ENCODE measurements around the gene SLC24A3.

The SLC24A3 gene

GRCh38 chr20:19735446-19735845, 523.0 kb downstream of the SLC24A3 start:
- Histone ChIP-seq H3K4me1 (ENCODE audit: control insufficient read depth, insufficient read depth, low read length) (peaks cover 11% of the 10 kb centered on the region), H3K27me3 (ENCODE audit: control insufficient read depth, insufficient read depth, low read length) (no peaks in the 10 kb centered on the region), H3K36me3 (ENCODE audit: control insufficient read depth, insufficient read depth, low read length) (no peaks in the 10 kb centered on the region), H3K9me3 (ENCODE audit: control insufficient read depth, insufficient read depth, low read depth, low read length) (no peaks in the 10 kb centered on the region), H3K9ac (ENCODE audit: low read length) (no peak overlapping the region), H3K27ac (ENCODE audit: low read depth, low read length) (peak overlapping the region; percentile 27; the same call in 1 of the 2 replicates), H3K4me3 (ENCODE audit: low read depth, low read length) (no peak overlapping the region)

GRCh38 chr20:19737025-19737424, 524.6 kb downstream of the SLC24A3 start:
- Histone ChIP-seq H3K36me3 (ENCODE audit: control insufficient read depth, insufficient read depth, low read length) (no peaks in the 10 kb centered on the region), H3K9me3 (ENCODE audit: control insufficient read depth, insufficient read depth, low read depth, low read length) (no peaks in the 10 kb centered on the region), H3K4me3 (ENCODE audit: low read depth, low read length) (no peak overlapping the region), H3K27me3 (ENCODE audit: control insufficient read depth, insufficient read depth, low read length) (no peaks in the 10 kb centered on the region), H3K27ac (ENCODE audit: low read depth, low read length) (no peak overlapping the region), H3K4me1 (ENCODE audit: control insufficient read depth, insufficient read depth, low read length) (peaks cover 11% of the 10 kb centered on the region), H3K9ac (ENCODE audit: low read length) (no peak overlapping the region)

GRCh38 chr20:19738951-19739350, 526.5 kb downstream of the SLC24A3 start:
- no peaks in the 10 kb centered on the region for H3K9me3 ChIP-seq (ENCODE audit: control insufficient read depth, insufficient read depth, low read depth, low read length)
- H3K27me3 ChIP-seq (ENCODE audit: control insufficient read depth, insufficient read depth, low read length): no peaks in the 10 kb centered on the region
- H3K27ac ChIP-seq (ENCODE audit: low read depth, low read length): no peak overlapping the region
- H3K9ac ChIP-seq (ENCODE audit: low read length): no peak overlapping the region
- peaks cover 16% of the 10 kb centered on the region for H3K4me1 ChIP-seq (ENCODE audit: control insufficient read depth, insufficient read depth, low read length)
- no peaks in the 10 kb centered on the region for H3K36me3 ChIP-seq (ENCODE audit: control insufficient read depth, insufficient read depth, low read length)
- H3K4me3 ChIP-seq (ENCODE audit: low read depth, low read length): no peak overlapping the region

DNA sequence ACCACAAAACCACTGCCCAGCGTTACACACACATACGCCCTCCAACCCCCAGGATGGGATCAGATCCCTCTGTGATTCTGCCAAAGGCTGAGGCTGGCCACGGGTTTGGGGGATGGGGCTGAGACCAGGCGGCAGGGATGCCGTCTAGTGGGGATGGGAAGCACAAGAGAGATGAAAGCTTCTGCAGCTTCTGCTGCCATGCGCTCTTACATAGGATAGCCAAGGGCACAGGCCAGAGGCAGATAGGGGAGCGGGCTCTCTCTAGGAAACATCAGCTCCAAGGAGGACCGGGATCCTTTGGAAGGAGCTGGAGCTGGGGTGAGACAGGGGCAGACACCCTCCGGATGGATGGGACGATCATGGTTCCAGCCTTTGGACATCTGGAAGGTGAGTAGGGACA, 526.9 kb downstream of the SLC24A3 start:
- Histone ChIP-seq H3K27ac (ENCODE audit: low read depth, low read length) (no peak overlapping the region), H3K27me3 (ENCODE audit: control insufficient read depth, insufficient read depth, low read length) (no peaks in the 10 kb centered on the region), H3K9ac (ENCODE audit: low read length) (no peak overlapping the region), H3K4me3 (ENCODE audit: low read depth, low read length) (no peak overlapping the region), H3K9me3 (ENCODE audit: control insufficient read depth, insufficient read depth, low read depth, low read length) (no peaks in the 10 kb centered on the region), H3K36me3 (ENCODE audit: control insufficient read depth, insufficient read depth, low read length) (no peaks in the 10 kb centered on the region), H3K4me1 (ENCODE audit: control insufficient read depth, insufficient read depth, low read length) (peaks cover 16% of the 10 kb centered on the region)

- Histone ChIP-seq H3K4me1 (ENCODE audit: control insufficient read depth, insufficient read depth, low read length) (peaks cover 8% of the 10 kb centered on the region; the same call in 1 of the 2 replicates), H3K27ac (ENCODE audit: low read depth, low read length) (no peak overlapping the region), H3K4me3 (ENCODE audit: low read depth, low read length) (no peak overlapping the region), H3K36me3 (ENCODE audit: control insufficient read depth, insufficient read depth, low read length) (no peaks in the 10 kb centered on the region), H3K27me3 (ENCODE audit: control insufficient read depth, insufficient read depth, low read length) (no peaks in the 10 kb centered on the region), H3K9me3 (ENCODE audit: control insufficient read depth, insufficient read depth, low read depth, low read length) (peaks cover 1% of the 10 kb centered on the region), H3K9ac (ENCODE audit: low read length) (no peak overlapping the region)
These were observed 528.1 kb downstream of the SLC24A3 start for GRCh38 chr20:19740512-19740911.

GRCh38 chr20:19741924-19742323, 529.5 kb downstream of the SLC24A3 start:
- Histone ChIP-seq H3K9me3 (ENCODE audit: control insufficient read depth, insufficient read depth, low read depth, low read length) (peaks cover 7% of the 10 kb centered on the region), H3K36me3 (ENCODE audit: control insufficient read depth, insufficient read depth, low read length) (no peaks in the 10 kb centered on the region), H3K4me3 (ENCODE audit: low read depth, low read length) (no peak overlapping the region), H3K27me3 (ENCODE audit: control insufficient read depth, insufficient read depth, low read length) (no peaks in the 10 kb centered on the region), H3K4me1 (ENCODE audit: control insufficient read depth, insufficient read depth, low read length) (0 out of 2 replicates have a peak, but pooled peaks cover 5% of the 10 kb centered on the region), H3K27ac (ENCODE audit: low read depth, low read length) (no peak overlapping the region), H3K9ac (ENCODE audit: low read length) (no peak overlapping the region)

DNA sequence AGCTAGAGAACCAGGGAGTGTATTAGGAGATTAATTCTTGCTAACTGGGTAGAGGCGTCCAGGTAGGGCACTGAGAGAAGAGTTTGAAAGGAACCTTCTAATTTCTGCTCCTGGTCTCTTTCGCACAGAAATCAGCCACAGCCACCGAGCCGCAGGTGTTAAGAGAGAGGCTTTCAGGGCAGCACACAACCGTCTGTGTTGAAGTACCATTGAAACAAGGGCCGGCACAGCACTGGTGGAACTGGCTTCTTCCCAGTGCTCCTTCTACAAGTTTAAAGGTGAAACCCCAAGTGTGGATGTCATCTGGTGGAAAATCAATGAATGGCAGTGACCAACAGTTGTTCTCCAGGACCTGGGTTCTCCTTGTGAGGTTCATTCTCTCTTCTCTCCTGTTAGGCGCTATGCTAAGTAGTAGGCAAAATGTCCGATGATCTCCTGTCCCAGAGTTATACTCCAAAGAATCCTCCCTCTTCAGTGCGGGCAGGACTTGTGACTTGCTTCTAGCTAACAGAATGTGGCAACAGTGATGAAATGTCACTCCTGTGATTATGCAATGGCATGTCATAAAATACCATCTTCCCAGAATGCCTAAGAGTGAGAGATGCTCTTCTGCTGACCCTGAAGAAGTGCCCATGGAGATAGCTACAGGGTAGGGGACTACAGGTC, 530.7 kb downstream of the SLC24A3 start:
- H3K36me3 ChIP-seq (ENCODE audit: control insufficient read depth, insufficient read depth, low read length): no peaks in the 10 kb centered on the region
- H3K9me3 ChIP-seq (ENCODE audit: control insufficient read depth, insufficient read depth, low read depth, low read length): peaks cover 7% of the 10 kb centered on the region
- H3K27me3 ChIP-seq (ENCODE audit: control insufficient read depth, insufficient read depth, low read length): no peaks in the 10 kb centered on the region
- H3K4me1 ChIP-seq (ENCODE audit: control insufficient read depth, insufficient read depth, low read length): 0 out of 2 replicates have a peak, but pooled peaks cover 5% of the 10 kb centered on the region
- H3K4me3 ChIP-seq (ENCODE audit: low read depth, low read length): no peak overlapping the region
- H3K9ac ChIP-seq (ENCODE audit: low read length): no peak overlapping the region
- no peak overlapping the region for H3K27ac ChIP-seq (ENCODE audit: low read depth, low read length)

GRCh38 chr20:19743640-19743995, 531.2 kb downstream of the SLC24A3 start:
- Histone ChIP-seq H3K4me1 (ENCODE audit: control insufficient read depth, insufficient read depth, low read length) (0 out of 2 replicates have a peak, but pooled peaks cover 5% of the 10 kb centered on the region), H3K27ac (ENCODE audit: low read depth, low read length) (no peak overlapping the region), H3K9me3 (ENCODE audit: control insufficient read depth, insufficient read depth, low read depth, low read length) (peaks cover 7% of the 10 kb centered on the region), H3K4me3 (ENCODE audit: low read depth, low read length) (no peak overlapping the region), H3K9ac (ENCODE audit: low read length) (no peak overlapping the region), H3K36me3 (ENCODE audit: control insufficient read depth, insufficient read depth, low read length) (no peaks in the 10 kb centered on the region), H3K27me3 (ENCODE audit: control insufficient read depth, insufficient read depth, low read length) (no peaks in the 10 kb centered on the region)

- H3K36me3 ChIP-seq (ENCODE audit: control insufficient read depth, insufficient read depth, low read length): no peaks in the 10 kb centered on the region
- no peak overlapping the region for H3K27ac ChIP-seq (ENCODE audit: low read depth, low read length)
- peaks cover 7% of the 10 kb centered on the region for H3K9me3 ChIP-seq (ENCODE audit: control insufficient read depth, insufficient read depth, low read depth, low read length)
- H3K27me3 ChIP-seq (ENCODE audit: control insufficient read depth, insufficient read depth, low read length): no peaks in the 10 kb centered on the region
- H3K4me3 ChIP-seq (ENCODE audit: low read depth, low read length): no peak overlapping the region
- no peak overlapping the region for H3K9ac ChIP-seq (ENCODE audit: low read length)
- 0 out of 2 replicates have a peak, but pooled peaks cover 5% of the 10 kb centered on the region for H3K4me1 ChIP-seq (ENCODE audit: control insufficient read depth, insufficient read depth, low read length)
These were observed 532.7 kb downstream of the SLC24A3 start for GRCh38 chr20:19745106-19745505.

DNA sequence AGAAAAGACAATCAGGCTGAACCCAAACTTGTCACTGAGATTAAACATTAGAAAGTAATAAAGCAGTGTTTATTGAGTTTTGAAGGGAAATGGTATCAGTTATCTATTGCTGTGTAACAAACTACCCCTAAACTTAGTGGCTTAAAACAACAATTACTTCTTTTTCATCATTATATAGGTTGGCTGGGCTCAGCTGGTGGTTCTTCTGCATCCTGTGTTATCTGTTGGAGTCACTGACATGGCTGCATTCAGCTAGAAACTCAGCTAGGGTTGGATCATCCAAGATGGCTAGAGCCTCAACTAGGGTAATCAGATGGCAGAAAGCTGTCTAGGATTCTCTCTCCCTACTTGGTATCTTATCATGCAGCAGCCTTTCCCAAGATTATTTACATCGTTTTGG, 533.1 kb downstream of the SLC24A3 start:
- Histone ChIP-seq H3K9ac (ENCODE audit: low read length) (no peak overlapping the region), H3K9me3 (ENCODE audit: control insufficient read depth, insufficient read depth, low read depth, low read length) (peaks cover 7% of the 10 kb centered on the region), H3K27ac (ENCODE audit: low read depth, low read length) (no peak overlapping the region), H3K27me3 (ENCODE audit: control insufficient read depth, insufficient read depth, low read length) (no peaks in the 10 kb centered on the region), H3K4me3 (ENCODE audit: low read depth, low read length) (no peak overlapping the region), H3K36me3 (ENCODE audit: control insufficient read depth, insufficient read depth, low read length) (no peaks in the 10 kb centered on the region), H3K4me1 (ENCODE audit: control insufficient read depth, insufficient read depth, low read length) (0 out of 2 replicates have a peak, but pooled peaks cover 5% of the 10 kb centered on the region)

DNA sequence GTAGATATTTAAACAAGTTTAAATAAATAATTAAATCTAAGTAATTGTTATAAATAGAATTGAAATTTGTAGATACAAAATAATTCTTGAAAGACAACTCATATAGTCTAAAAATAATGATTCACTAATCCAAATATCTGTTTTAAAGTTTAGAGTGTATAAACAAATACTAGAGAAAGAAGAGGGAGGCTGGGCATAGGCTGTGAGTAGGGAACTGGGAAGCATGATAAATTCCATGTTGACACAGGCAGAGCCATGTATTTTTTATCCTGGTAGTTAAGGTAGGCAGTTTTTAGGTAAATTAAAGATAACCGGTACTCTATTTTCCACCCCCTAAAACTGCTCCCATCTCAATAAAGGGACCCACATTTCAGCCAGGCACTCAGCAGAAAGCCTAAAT, 534.0 kb downstream of the SLC24A3 start:
- Histone ChIP-seq H3K9ac (ENCODE audit: low read length) (no peak overlapping the region), H3K9me3 (ENCODE audit: control insufficient read depth, insufficient read depth, low read depth, low read length) (peaks cover 7% of the 10 kb centered on the region), H3K4me1 (ENCODE audit: control insufficient read depth, insufficient read depth, low read length) (0 out of 2 replicates have a peak, but pooled peaks cover 5% of the 10 kb centered on the region), H3K27me3 (ENCODE audit: control insufficient read depth, insufficient read depth, low read length) (0 out of 2 replicates have a peak, but pooled peaks cover 3% of the 10 kb centered on the region), H3K27ac (ENCODE audit: low read depth, low read length) (no peak overlapping the region), H3K4me3 (ENCODE audit: low read depth, low read length) (no peak overlapping the region), H3K36me3 (ENCODE audit: control insufficient read depth, insufficient read depth, low read length) (no peaks in the 10 kb centered on the region)
